ENCODE measurements around the gene AGBL3. TPM values are rescaled to one million over a fixed set of nuclear protein-coding genes. Genes with fewer than 3 reads are reported as not detected.

The AGBL3 gene
- total RNA-seq, 1 experiment from 2014 or later: 2.1 TPM

GRCh38 chr7:134999136-134999535, 12.8 kb downstream of the AGBL3 start:
- Mint-ChIP-seq H3K27me3 (ENCODE audit: low read depth) (no peaks in the 10 kb centered on the region), H3K4me3 (no peak overlapping the region), H3K9me3 (peaks cover 3% of the 10 kb centered on the region; the same call in 1 of the 2 replicates), H3K4me1 (no peaks in the 10 kb centered on the region), H3K36me3 (no peaks in the 10 kb centered on the region), H3K27ac (no peak overlapping the region)
- ATAC-seq (no peak), DNase-seq (ENCODE audit: low spot score) (no peak)
- ChIA-PET CTCF (no interaction called here), POLR2A (no interaction called here)
- TF ChIP-seq, protein P1, sequence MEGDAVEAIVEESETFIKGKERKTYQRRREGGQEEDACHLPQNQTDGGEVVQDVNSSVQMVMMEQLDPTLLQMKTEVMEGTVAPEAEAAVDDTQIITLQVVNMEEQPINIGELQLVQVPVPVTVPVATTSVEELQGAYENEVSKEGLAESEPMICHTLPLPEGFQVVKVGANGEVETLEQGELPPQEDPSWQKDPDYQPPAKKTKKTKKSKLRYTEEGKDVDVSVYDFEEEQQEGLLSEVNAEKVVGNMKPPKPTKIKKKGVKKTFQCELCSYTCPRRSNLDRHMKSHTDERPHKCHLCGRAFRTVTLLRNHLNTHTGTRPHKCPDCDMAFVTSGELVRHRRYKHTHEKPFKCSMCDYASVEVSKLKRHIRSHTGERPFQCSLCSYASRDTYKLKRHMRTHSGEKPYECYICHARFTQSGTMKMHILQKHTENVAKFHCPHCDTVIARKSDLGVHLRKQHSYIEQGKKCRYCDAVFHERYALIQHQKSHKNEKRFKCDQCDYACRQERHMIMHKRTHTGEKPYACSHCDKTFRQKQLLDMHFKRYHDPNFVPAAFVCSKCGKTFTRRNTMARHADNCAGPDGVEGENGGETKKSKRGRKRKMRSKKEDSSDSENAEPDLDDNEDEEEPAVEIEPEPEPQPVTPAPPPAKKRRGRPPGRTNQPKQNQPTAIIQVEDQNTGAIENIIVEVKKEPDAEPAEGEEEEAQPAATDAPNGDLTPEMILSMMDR (IDR thresholded peaks at IDR 0.05): no peak
- TF ChIP-seq, protein P2, sequence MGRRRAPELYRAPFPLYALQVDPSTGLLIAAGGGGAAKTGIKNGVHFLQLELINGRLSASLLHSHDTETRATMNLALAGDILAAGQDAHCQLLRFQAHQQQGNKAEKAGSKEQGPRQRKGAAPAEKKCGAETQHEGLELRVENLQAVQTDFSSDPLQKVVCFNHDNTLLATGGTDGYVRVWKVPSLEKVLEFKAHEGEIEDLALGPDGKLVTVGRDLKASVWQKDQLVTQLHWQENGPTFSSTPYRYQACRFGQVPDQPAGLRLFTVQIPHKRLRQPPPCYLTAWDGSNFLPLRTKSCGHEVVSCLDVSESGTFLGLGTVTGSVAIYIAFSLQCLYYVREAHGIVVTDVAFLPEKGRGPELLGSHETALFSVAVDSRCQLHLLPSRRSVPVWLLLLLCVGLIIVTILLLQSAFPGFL (CRISPR knock-in tag; IDR thresholded peaks at IDR 0.05; ENCODE audit: borderline replicate concordance): no peak
- TF ChIP-seq ZNF423 (CRISPR knock-in tag; IDR thresholded peaks at IDR 0.05) (no peak), HMGXB4 (CRISPR knock-in tag; IDR thresholded peaks at IDR 0.05) (no peak), RORB (CRISPR knock-in tag; IDR thresholded peaks at IDR 0.05) (no peak), FOXJ3 (CRISPR knock-in tag; IDR thresholded peaks at IDR 0.05; ENCODE audit: borderline replicate concordance) (no peak), RELA (CRISPR knock-in tag; IDR thresholded peaks at IDR 0.05; ENCODE audit: borderline replicate concordance) (no peak)

DNA sequence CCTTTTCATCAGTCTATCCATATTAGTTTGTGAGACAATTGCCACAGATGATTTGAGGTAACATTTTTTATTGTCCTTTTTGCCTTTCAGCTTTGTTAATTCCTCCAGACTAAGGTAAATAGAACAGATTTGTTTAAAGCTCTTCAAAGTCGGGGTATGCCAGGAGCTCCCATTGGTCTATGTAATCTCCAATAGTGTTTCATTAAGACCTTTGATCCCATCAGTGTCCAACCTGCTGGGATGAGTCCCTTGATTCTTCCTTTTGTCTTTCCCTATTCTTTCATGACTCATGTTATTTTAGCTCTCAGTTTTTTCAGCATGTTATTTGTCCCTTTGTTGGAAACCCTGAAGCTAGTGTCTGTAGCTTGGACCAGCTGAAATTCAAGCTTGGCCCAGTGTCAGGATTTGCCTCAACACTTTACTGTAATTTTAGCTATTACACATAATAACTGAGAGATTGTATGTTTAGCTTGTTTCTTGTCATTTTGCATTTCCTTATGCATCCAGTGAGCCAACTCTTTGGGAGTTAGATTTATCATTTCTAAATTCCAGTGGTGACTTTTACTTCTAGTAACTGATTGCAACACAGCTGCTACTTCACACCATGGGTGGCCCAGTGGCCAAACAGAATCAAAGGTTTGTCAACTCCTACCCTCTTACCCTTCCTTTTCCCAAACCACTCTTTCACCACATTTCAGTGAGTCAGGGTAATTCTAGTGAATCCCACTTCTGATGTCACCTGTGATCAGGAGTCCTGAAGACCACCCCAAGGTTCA, 15.3 kb downstream of the AGBL3 start:
- POLR2A ChIA-PET: interaction anchor here (0.8 kb wide), 1 partner anchor 15 kb away, joined by 3 read pairs; the partner anchor contains the start of gene AGBL3
- H3K4me1 Mint-ChIP-seq: no peaks in the 10 kb centered on the region

More for the DNA sequence above, 15.3 kb downstream of the AGBL3 start:
- no peak overlapping the region for H3K4me3 Mint-ChIP-seq
- H3K27ac Mint-ChIP-seq: no peak overlapping the region
- CTCF ChIA-PET: no interaction called here
- no peak for TF ChIP-seq ZNF532 (CRISPR knock-in tag; IDR thresholded peaks at IDR 0.05; ENCODE audit: borderline replicate concordance)
- no peak for TF ChIP-seq CDX4 (CRISPR knock-in tag; IDR thresholded peaks at IDR 0.05; ENCODE audit: borderline replicate concordance)
- no peak for TF ChIP-seq USF2 (CRISPR knock-in tag; IDR thresholded peaks at IDR 0.05)
- no peak for TF ChIP-seq ZNF232 (CRISPR knock-in tag; IDR thresholded peaks at IDR 0.05)
- TF ChIP-seq, protein P3, sequence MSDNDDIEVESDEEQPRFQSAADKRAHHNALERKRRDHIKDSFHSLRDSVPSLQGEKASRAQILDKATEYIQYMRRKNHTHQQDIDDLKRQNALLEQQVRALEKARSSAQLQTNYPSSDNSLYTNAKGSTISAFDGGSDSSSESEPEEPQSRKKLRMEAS (CRISPR knock-in tag; IDR thresholded peaks at IDR 0.05): no peak
- TF ChIP-seq JUN (CRISPR knock-in tag; IDR thresholded peaks at IDR 0.05): no peak
- TF ChIP-seq ZNF121 (CRISPR knock-in tag; IDR thresholded peaks at IDR 0.05): no peak
- TF ChIP-seq CBFB (CRISPR knock-in tag; IDR thresholded peaks at IDR 0.05; ENCODE audit: low read depth): no peak
- TF ChIP-seq TP53 (CRISPR knock-in tag; IDR thresholded peaks at IDR 0.05): no peak
- TF ChIP-seq, protein P2 (CRISPR knock-in tag; IDR thresholded peaks at IDR 0.05; ENCODE audit: borderline replicate concordance): no peak
- no peak for TF ChIP-seq TEAD4 (CRISPR knock-in tag; IDR thresholded peaks at IDR 0.05)
- TF ChIP-seq IRF2 (CRISPR knock-in tag; IDR thresholded peaks at IDR 0.05; ENCODE audit: borderline replicate concordance, low read depth): no peak
- no peak for TF ChIP-seq ZNF671 (CRISPR knock-in tag; IDR thresholded peaks at IDR 0.05)
- no peak for TF ChIP-seq NR1H2 (CRISPR knock-in tag; IDR thresholded peaks at IDR 0.05)
- TF ChIP-seq ZMAT4 (CRISPR knock-in tag; IDR thresholded peaks at IDR 0.05): no peak
- peaks cover under 1% of the 10 kb centered on the region; the same call in 1 of the 2 replicates for H3K36me3 Mint-ChIP-seq
- ATAC-seq: no peak
- DNase-seq (ENCODE audit: low spot score): no peak
- peaks cover 4% of the 10 kb centered on the region for H3K9me3 Mint-ChIP-seq
- no peaks in the 10 kb centered on the region for H3K27me3 Mint-ChIP-seq (ENCODE audit: low read depth)

Data from WTC11 (cell line).